ENCODE results near the gene MYO5B.

DNA sequence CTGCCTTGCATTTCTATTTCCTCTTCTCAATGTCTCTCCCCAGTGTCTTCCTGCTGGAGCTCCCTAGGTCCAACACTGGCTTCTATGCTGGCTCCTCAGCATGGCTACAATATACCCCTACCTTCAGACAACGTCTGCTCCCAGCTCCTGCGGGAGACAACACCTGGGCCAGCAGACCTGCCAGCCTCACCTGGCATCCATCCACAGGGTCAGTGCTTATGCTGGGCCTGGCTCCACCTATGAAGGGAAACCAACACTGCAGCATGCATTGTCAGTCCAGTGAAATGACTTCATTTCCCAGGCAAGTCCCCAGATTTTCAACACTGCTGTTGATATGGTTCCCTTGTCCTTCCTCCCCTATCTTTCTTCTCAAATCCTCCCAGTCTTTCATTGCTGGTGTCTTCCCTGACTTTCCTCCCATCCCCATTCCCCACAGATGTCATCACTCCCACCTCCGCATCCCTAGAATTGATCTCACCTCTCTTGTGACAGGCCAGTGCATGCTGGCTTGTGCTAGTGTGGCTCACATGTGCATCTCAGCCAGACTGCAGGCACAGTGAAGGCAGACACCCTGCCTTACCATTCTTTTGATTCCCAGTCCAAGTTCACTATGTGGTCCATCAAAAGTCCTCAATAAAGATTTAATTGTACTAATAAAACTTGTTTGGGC is 98.0 kb downstream of the MYO5B start:
- TF ChIP-seq POLR2AphosphoS5 (IDR thresholded peaks at IDR 0.05; ENCODE audit: insufficient read depth in 1 of 2, low read depth in 1 of 2) (no peak), POLR2A (IDR thresholded peaks at IDR 0.05) (no peak)
- TF ChIP-seq, protein P1, sequence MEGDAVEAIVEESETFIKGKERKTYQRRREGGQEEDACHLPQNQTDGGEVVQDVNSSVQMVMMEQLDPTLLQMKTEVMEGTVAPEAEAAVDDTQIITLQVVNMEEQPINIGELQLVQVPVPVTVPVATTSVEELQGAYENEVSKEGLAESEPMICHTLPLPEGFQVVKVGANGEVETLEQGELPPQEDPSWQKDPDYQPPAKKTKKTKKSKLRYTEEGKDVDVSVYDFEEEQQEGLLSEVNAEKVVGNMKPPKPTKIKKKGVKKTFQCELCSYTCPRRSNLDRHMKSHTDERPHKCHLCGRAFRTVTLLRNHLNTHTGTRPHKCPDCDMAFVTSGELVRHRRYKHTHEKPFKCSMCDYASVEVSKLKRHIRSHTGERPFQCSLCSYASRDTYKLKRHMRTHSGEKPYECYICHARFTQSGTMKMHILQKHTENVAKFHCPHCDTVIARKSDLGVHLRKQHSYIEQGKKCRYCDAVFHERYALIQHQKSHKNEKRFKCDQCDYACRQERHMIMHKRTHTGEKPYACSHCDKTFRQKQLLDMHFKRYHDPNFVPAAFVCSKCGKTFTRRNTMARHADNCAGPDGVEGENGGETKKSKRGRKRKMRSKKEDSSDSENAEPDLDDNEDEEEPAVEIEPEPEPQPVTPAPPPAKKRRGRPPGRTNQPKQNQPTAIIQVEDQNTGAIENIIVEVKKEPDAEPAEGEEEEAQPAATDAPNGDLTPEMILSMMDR (IDR thresholded peaks at IDR 0.05) = no peak
